K562 (cell line): Measurements from ENCODE around the gene TCEANC2. TPM values are rescaled to one million over a fixed set of nuclear protein-coding genes. Genes with fewer than 3 reads are reported as not detected.
A peak's percentile ranks its signal among the peaks of the same experiment; 100 is the strongest.

ENCODE experiments used
- ATAC-seq: fragments of 200-7000 bp; cut with Tn5 transposase; 3 replicates; pipeline ENCODE4 v1.9.1; 2020; ENCODE audit warnings: moderate library complexity
- BruUV-seq: library from RNA; stranded (reverse); fragments of 400-500 nt; replicated peaks from 2 replicates; lab custom pipeline; 2021; lab: Mats Ljungman, UMichigan
- CTCF ChIA-PET: fragments of 300-600 bp; formaldehyde crosslinking; extraction: SDS; loops from one replicate; lab custom pipeline; 2021; ENCODE audit warnings: low intra/inter-chr PET ratio; lab: Yijun Ruan, JAX
- POLR2A ChIA-PET: fragments of 300-600, 350-650 bp; sonication (Branson Sonifier 250); formaldehyde crosslinking; extraction: SDS; loops from one replicate; lab custom pipeline; 2021; ENCODE audit warnings: antibody characterized with exemption, inconsistent platforms; lab: Yijun Ruan, JAX
- DNase-seq, 4 experiments: peaks; one replicate each; pipeline versions ENCODE4 v3.0.0 to v3.0.0-alpha.2; 2011 to 2018; ENCODE audit warnings: low spot score in 3 of 4, mixed read lengths in 3 of 4; ENCODE audit errors: extremely low read depth in 1 of 4
- FAIRE-seq: peaks from 2 replicates; lab custom pipeline; 2011; peaks lifted over from hg19 to GRCh38; lab: Jason Lieb, UNC
- H2AFZ ChIP-seq: 2 replicates; pipeline ENCODE4 v1.6.0; 2011; ENCODE audit warnings: low read depth, low read length, control low read depth, inconsistent platforms
- H3K27ac ChIP-seq: fragments of 200-600 bp; 3 replicates; pipeline ENCODE4 v1.8.0; 2011; ENCODE audit warnings: low read depth, mild to moderate bottlenecking, control low read depth, inconsistent platforms, low read length, moderate library complexity, mixed read lengths; ENCODE audit errors: extremely low read depth
- H3K27me3 ChIP-seq, 2 experiments: fragments of 300-600 bp in 1 of 2; 2 replicates in 1 of 2; 3 replicates in 1 of 2; pipeline versions ENCODE4 v1.6.0 to v1.8.0; 2011; ENCODE audit warnings: inconsistent platforms in 2 of 2, low read length in 2 of 2, mild to moderate bottlenecking in 1 of 2, mixed read lengths in 1 of 2, moderate library complexity in 1 of 2; ENCODE audit not compliant: control insufficient read depth in 2 of 2, insufficient read depth in 2 of 2
- H3K36me3 ChIP-seq: fragments of 300-600 bp; 3 replicates; pipeline ENCODE4 v1.8.0; 2011; ENCODE audit warnings: mild to moderate bottlenecking, low read length, inconsistent platforms; ENCODE audit not compliant: control insufficient read depth, insufficient read depth
- H3K4me1 ChIP-seq, 2 experiments: fragments of 200-600 bp in 1 of 2; replicated peaks in 1 of 2; 2 replicates in 1 of 2; 3 replicates in 1 of 2; pipeline versions ENCODE4 v1.5.1 to v1.8.0; 2011; ENCODE audit warnings: inconsistent platforms in 2 of 2, low read length in 2 of 2, mild to moderate bottlenecking in 1 of 2, mixed read lengths in 1 of 2, moderate library complexity in 1 of 2; ENCODE audit not compliant: control insufficient read depth in 2 of 2, insufficient read depth in 2 of 2
- H3K4me2 ChIP-seq: 2 replicates; pipeline ENCODE4 v1.6.1; 2011; ENCODE audit warnings: low read length, control low read depth, inconsistent platforms, mixed read lengths; ENCODE audit not compliant: insufficient read depth
- H3K4me3 ChIP-seq: fragments of 200-600 bp; sonication (generic), shearing (Covaris generic); 2 replicates; pipeline ENCODE4 v1.5.1; 2016; ENCODE audit warnings: control low read depth, inconsistent platforms
- H3K79me2 ChIP-seq: fragments of 200-600 bp; 3 replicates; pipeline ENCODE4 v1.8.0; 2011; ENCODE audit warnings: low read length, inconsistent platforms; ENCODE audit not compliant: control insufficient read depth, insufficient read depth
- H3K9ac ChIP-seq, 2 experiments: 2 replicates each; pipeline versions ENCODE4 v1.6.0 to v1.6.1; 2011; ENCODE audit warnings: low read depth in 2 of 2, low read length in 2 of 2, control low read depth in 1 of 2, inconsistent platforms in 1 of 2, mild to moderate bottlenecking in 1 of 2, mixed read lengths in 1 of 2; ENCODE audit not compliant: insufficient read depth in 1 of 2
- H3K9me1 ChIP-seq: one replicate; pipeline ENCODE4 v1.6.0; 2011; ENCODE audit warnings: inconsistent platforms, mild to moderate bottlenecking, low read length, moderate library complexity; ENCODE audit not compliant: control insufficient read depth, insufficient read depth
- H3K9me3 ChIP-seq: replicated peaks from 2 replicates; pipeline ENCODE4 v1.5.1; 2011; ENCODE audit warnings: low read depth, low read length, inconsistent platforms; ENCODE audit not compliant: control insufficient read depth, insufficient read depth
- H4K20me1 ChIP-seq: replicated peaks from 2 replicates; pipeline ENCODE4 v1.6.1; 2011; ENCODE audit warnings: low read length, inconsistent platforms, mixed read lengths; ENCODE audit not compliant: control insufficient read depth, insufficient read depth
- ATF1 ChIP-seq, 2 experiments: fragments of 450-650 bp in 1 of 2; IDR thresholded peaks; 2 replicates each; pipeline ENCODE4 v1.6.1; 2016; ENCODE audit warnings: missing compliant biosample characterization in 1 of 2, missing genetic modification characterization in 1 of 2
- MEIS2 ChIP-seq: fragments of 450-650 bp; IDR thresholded peaks from 2 replicates; pipeline ENCODE4 v1.6.1; 2014; ENCODE audit warnings: mild to moderate bottlenecking; ENCODE audit not compliant: partially characterized antibody
- WGBS: fragments of 100-300 bp; shearing (Covaris generic); methylation state at CpG from one replicate; pipeline ENCODE4 v1.1.6; 2016; ENCODE audit warnings: low coverage, mixed read lengths; ENCODE audit not compliant: insufficient coverage; ENCODE audit errors: missing lambda C conversion rate; 5-methylcytosine and 5-hydroxymethylcytosine counted together
- in situ Hi-C: fragments of 300-500 bp; cut with MboI; formaldehyde crosslinking; loops from 4 replicates; pipeline ENCODE4 v1.15.0; 2018; ENCODE audit warnings: inconsistent platforms, mixed read lengths
- intact Hi-C: fragments of 100-400 bp; cut with micrococcal nuclease; formaldehyde crosslinking; loops from 2 replicates; pipeline ENCODE4 v1.14.2; 2022
- polyA plus RNA-seq, 8 experiments: library from polyadenylated mRNA; depleted of rRNA in 4 of 8; stranded (reverse) in 5 of 8; unstranded in 3 of 8; fragments of >200 nt; fragmentation: Nextera tagmentation in 2 of 8; fragmentation: Illumina TruSeq in 1 of 8; extraction: Ambion mirVana in 2 of 8; extraction: Trizol in 1 of 8; gene quantifications; 2 replicates each; pipeline versions ENCODE4 v1.2.1 to v1.2.3, GENCODE V29; 2011 to 2014; ENCODE audit warnings: inconsistent platforms in 1 of 8, missing spikeins in 1 of 8
- total RNA-seq, 7 experiments: library from RNA; depleted of rRNA in 6 of 7; stranded (reverse); fragments of >200 nt in 6 of 7; fragmentation: Illumina TruSeq in 2 of 7; extraction: Trizol in 2 of 7; gene quantifications; 2 replicates each; pipeline versions ENCODE4 v1.2.1 to v1.2.3, GENCODE V29; 2011 to 2021; ENCODE audit warnings: low replicate concordance in 1 of 7
- TF ChIP-seq, protein P1 (sequence below): fragments of 450-650 bp; IDR thresholded peaks from 2 replicates; pipeline ENCODE4 v1.6.1; 2016
- TF ChIP-seq, protein P2 (sequence below), 2 experiments: IDR thresholded peaks in 1 of 2; conservative IDR thresholded peaks in 1 of 2; 2 replicates each; pipeline ENCODE4 v1.6.1; 2016; ENCODE audit warnings: low read depth in 2 of 2, mild to moderate bottlenecking in 1 of 2, missing compliant biosample characterization in 1 of 2, missing genetic modification characterization in 1 of 2, moderate library complexity in 1 of 2

TCEANC2 gene
- total and polyA plus RNA-seq, 9 of the 15 experiments (the other 6 are each of a cell fraction or from before 2014, with no cell fraction given), result 3.3 to 10.2 (median 7.0) TPM

DNA sequence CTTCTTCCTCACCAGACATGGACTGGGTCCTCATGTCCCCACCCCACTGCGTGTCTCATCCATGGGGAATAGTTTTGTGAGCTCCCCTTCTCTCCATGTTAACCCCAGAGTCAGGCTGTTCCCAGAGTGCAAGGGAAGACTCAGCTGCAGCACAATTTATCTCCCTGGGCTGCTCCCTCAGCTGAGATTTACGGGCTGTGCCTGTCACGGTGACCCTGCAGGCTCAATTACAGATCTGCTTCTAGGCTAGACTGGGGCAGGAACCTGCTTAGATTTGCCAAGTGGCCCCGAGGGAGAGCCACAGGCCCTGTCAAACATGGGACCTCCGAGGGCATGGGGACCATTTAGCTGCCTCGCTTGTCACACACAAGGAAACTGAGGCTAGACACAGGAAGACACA lies 61.5 kb downstream of the TCEANC2 start:
- Histone ChIP-seq H4K20me1 (no peaks in the 10 kb centered on the region), H2AFZ (no peak overlapping the region), H3K27me3 (peaks cover 0 to 11% of the 10 kb centered on the region in 2 experiments; a peak in 3 of 5 replicates), H3K4me1 (no peaks in the 10 kb centered on the region; a peak in 1 of 5 replicates), H3K9ac (0 out of 4 replicates have a peak overlapping the region, but pooled peaks of 1 of the 2 experiments have one; percentile 17), H3K36me3 (no peaks in the 10 kb centered on the region; the same call in 2 of the 3 replicates), H3K9me3 (0 out of 2 replicates have a peak, but pooled peaks cover under 1% of the 10 kb centered on the region), H3K4me2 (no peak overlapping the region), H3K27ac (no peak overlapping the region), H3K9me1 (no peaks in the 10 kb centered on the region)
- no peak for FAIRE-seq
- ATAC-seq, result no peak
- in situ Hi-C loops, result no loop called here
- DNase-seq, result peak in 1 of 4 experiments; percentile 15
- intact Hi-C loops, result no loop called here
- BruUV-seq, result no TSS peak
- ChIA-PET CTCF (no interaction called here), POLR2A (interaction anchor here (0.6 to 1.6 kb wide), 5 partner anchors 11 to 602 kb away, joined by 3 to 5 read pairs (median 4); no protein-coding TSS in a partner anchor)
- TF ChIP-seq, protein P1, sequence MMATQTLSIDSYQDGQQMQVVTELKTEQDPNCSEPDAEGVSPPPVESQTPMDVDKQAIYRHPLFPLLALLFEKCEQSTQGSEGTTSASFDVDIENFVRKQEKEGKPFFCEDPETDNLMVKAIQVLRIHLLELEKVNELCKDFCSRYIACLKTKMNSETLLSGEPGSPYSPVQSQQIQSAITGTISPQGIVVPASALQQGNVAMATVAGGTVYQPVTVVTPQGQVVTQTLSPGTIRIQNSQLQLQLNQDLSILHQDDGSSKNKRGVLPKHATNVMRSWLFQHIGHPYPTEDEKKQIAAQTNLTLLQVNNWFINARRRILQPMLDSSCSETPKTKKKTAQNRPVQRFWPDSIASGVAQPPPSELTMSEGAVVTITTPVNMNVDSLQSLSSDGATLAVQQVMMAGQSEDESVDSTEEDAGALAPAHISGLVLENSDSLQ, result peak; percentile 38; the same call in 1 of the 2 replicates
- TF ChIP-seq MEIS2 (peak; percentile 43), ATF1 (CRISPR knock-in tag; IDR thresholded peaks at IDR 0.05) (no peak), ATF1 (tag; IDR thresholded peaks at IDR 0.05) (no peak)
- TF ChIP-seq, protein P2, sequence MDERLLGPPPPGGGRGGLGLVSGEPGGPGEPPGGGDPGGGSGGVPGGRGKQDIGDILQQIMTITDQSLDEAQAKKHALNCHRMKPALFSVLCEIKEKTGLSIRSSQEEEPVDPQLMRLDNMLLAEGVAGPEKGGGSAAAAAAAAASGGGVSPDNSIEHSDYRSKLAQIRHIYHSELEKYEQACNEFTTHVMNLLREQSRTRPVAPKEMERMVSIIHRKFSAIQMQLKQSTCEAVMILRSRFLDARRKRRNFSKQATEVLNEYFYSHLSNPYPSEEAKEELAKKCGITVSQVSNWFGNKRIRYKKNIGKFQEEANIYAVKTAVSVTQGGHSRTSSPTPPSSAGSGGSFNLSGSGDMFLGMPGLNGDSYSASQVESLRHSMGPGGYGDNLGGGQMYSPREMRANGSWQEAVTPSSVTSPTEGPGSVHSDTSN (CRISPR knock-in tag; IDR thresholded peaks at IDR 0.05; ENCODE audit: low read depth), result no peak
- TF ChIP-seq, protein P2 (tag; conservative IDR thresholded peaks at IDR 0.05; ENCODE audit: low read depth), result peak; percentile 76
- TF ChIP-seq, all 486 proteins: peak for 3
- Histone ChIP-seq H3K79me2 (no peaks in the 10 kb centered on the region), H3K4me3 (no peak overlapping the region)
- 8% methylated on average over 6 of the region's 6 CpGs for WGBS
